Spleen (tissue), 11 donors: ENCODE data around the gene TREX2. TPM values are rescaled to one million over a fixed set of nuclear protein-coding genes. Genes with fewer than 3 reads are reported as not detected.

ENCODE experiments used
- DNase-seq: peaks from one replicate; pipeline ENCODE4 v3.0.0-alpha.2; 2020
- H3K27ac ChIP-seq, 8 donors: fragments of 200-600 bp; sonication (generic) in 7 of 8; 1 replicate in 4 of 8; 2 replicates in 4 of 8; pipeline versions ENCODE4 v1.5.0 to v1.8.0; 2016 to 2021; ENCODE audit warnings: inconsistent platforms in 4 of 8, mild to moderate bottlenecking in 4 of 8, moderate library complexity in 1 of 8
- H3K27me3 ChIP-seq, 7 donors: fragments of 200-600 bp; sonication (generic) in 6 of 7; replicated peaks in 1 of 7; 1 replicate in 4 of 7; 2 replicates in 3 of 7; pipeline versions ENCODE4 v1.5.0 to v1.8.0; 2016 to 2021; ENCODE audit warnings: inconsistent platforms in 3 of 7, mild to moderate bottlenecking in 1 of 7
- H3K36me3 ChIP-seq, 6 donors: fragments of 200-600 bp; sonication (generic) in 5 of 6; 1 replicate in 4 of 6; 2 replicates in 2 of 6; pipeline versions ENCODE4 v1.5.0 to v1.8.0; 2016 to 2021; ENCODE audit warnings: inconsistent platforms in 2 of 6
- H3K4me1 ChIP-seq, 6 donors: fragments of 200-600 bp; sonication (generic) in 5 of 6; 1 replicate in 3 of 6; 2 replicates in 3 of 6; pipeline versions ENCODE4 v1.5.0 to v1.8.0; 2016 to 2021; ENCODE audit warnings: inconsistent platforms in 3 of 6
- H3K4me3 ChIP-seq, 8 donors: fragments of 200-600 bp; sonication (generic) in 7 of 8; 1 replicate in 4 of 8; 2 replicates in 4 of 8; pipeline versions ENCODE4 v1.5.0 to v1.8.0; 2016 to 2021; ENCODE audit warnings: inconsistent platforms in 4 of 8, mild to moderate bottlenecking in 4 of 8, moderate library complexity in 2 of 8
- H3K9me3 ChIP-seq, 8 donors: fragments of 200-600 bp; sonication (generic) in 7 of 8; 1 replicate in 4 of 8; 2 replicates in 4 of 8; pipeline versions ENCODE4 v1.5.0 to v1.8.0; 2016 to 2021; ENCODE audit warnings: inconsistent platforms in 4 of 8
- POLR2A ChIP-seq, 3 donors: fragments of 450-650 bp; IDR thresholded peaks; one replicate each; pipeline ENCODE4 v1.5.1; 2017; ENCODE audit warnings: antibody characterized with exemption in 3 of 3, mild to moderate bottlenecking in 1 of 3
- POLR2AphosphoS5 ChIP-seq, 3 donors: sonication (generic); formaldehyde crosslinking; IDR thresholded peaks; one replicate each; pipeline ENCODE4 v1.5.1; 2017; ENCODE audit warnings: antibody characterized with exemption in 3 of 3
- WGBS, 5 donors: extraction: QIAGEN DNeasy Blood & Tissue Kit in 3 of 5; methylation state at CpG; one replicate each; pipeline versions ENCODE4 v1.1.5 to v1.1.7; 2013 to 2018; 5-methylcytosine and 5-hydroxymethylcytosine counted together
- intact Hi-C: fragments of 100-400 bp; cut with DNase I; formaldehyde crosslinking; loops from one replicate; pipeline ENCODE4 v1.15.0; 2023; ENCODE audit warnings: low total_unique reads
- polyA plus RNA-seq, 3 donors: library from polyadenylated mRNA; stranded (reverse); fragments of 200-250 nt; gene quantifications; one replicate each; pipeline ENCODE4 v1.2.1, GENCODE V29; 2013
- total RNA-seq, 7 donors: library from RNA; depleted of rRNA in 3 of 7; stranded (reverse); fragments of >200 nt in 3 of 7; fragmentation: NEBNext Ultra II Directional in 4 of 7; extraction: Animal tissue kit (Norgen Biotek cat#: 25700) in 4 of 7; gene quantifications; one replicate each; pipeline versions ENCODE4 v1.1.0 to v1.2.1, GENCODE V29; 2016 to 2021
- TF ChIP-seq, protein P1 (sequence below), 11 experiments: fragments of 200-600 bp in 7 of 11; fragments of 450-650 bp in 4 of 11; sonication (generic) in 4 of 11; IDR thresholded peaks in 8 of 11; conservative IDR thresholded peaks in 3 of 11; 1 replicate in 7 of 11; 2 replicates in 4 of 11; pipeline versions ENCODE4 v1.4.0 to v1.8.0; 2016 to 2021; ENCODE audit warnings: antibody characterized with exemption in 11 of 11, inconsistent platforms in 4 of 11, mild to moderate bottlenecking in 1 of 11
- donor health status: healthy with polysubstance abuse.
- donor health status: DM: no; HTN: no; CAD: no; lungs with moderate emphysema.
- donor health status: DM: no; HTN: no; CAD: no.
- donor health status: Bipolar disorder and iron deficiency.
- donor health status: healthy.
- donor health status: DM: no; HTN: no; CAD: no.
- donor health status: DM: yes; HTN: yes; CAD: no.

TREX2 gene
- total and polyA plus RNA-seq, 10 donors = 1.1 to 6.4 (median 2.2) TPM

DNA sequence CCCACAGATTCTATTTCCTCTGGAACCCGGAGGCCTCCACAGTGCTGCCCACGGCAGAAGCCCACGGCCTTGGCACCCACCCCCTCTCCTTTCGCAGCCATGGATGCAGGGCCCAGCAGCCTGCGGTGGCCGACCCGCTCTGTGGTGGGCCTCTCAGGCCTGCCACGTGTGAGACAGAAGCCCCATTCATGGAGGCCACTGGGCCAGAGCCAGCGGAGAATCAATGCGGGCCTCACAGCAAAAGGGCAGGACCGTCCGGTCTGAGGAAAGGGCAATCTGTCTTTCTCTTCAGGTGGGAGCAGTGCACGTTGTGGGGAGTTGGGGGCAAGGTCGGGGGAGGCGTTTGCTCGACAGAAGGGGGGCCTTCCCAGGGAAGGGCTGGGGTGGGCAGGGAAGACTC lies 32.9 kb upstream of the TREX2 start:
- WGBS, 5 donors = 75 to 96% (median 87%) methylated on average over 6 to 16 of the region's 16 CpGs

DNA sequence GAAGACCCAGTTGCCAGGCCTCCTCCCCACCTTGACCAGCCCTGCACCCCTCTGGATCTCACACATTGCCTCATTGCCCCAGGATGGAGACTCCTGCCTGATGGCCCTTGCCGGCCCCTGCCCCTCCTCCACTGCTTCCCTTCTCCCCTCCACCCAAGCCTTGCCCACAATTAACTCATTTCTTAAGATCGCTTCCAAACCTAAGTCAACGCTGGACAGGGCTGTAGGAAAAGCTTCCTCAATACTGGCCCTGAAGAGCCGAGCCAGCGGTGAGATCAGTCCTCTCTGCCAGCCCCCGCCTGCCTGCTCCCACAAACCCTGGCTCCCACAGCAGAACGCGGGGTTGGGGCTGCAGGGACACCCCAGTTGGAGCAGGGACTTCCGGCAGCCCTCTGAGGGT lies 32.0 kb upstream of the TREX2 start:
- intact Hi-C loops = no loop called here
- Histone ChIP-seq H3K27me3 (peaks cover 0 to 23% (median 0%) of the 10 kb centered on the region in 7 donors), H3K4me3 (no peak overlapping the region), H3K36me3 (no peaks in the 10 kb centered on the region), H3K27ac (peak overlapping the region in 1 of 8 donors; percentile 59), H3K9me3 (no peaks in the 10 kb centered on the region), H3K4me1 (peaks cover 0 to 15% (median 8%) of the 10 kb centered on the region in 6 donors)
- DNase-seq = no peak
- WGBS, 5 donors = 80 to 92% (median 85%) methylated on average over 4 to 9 of the region's 9 CpGs
- no peak for TF ChIP-seq POLR2A (IDR thresholded peaks at IDR 0.05)
- TF ChIP-seq, protein P1, sequence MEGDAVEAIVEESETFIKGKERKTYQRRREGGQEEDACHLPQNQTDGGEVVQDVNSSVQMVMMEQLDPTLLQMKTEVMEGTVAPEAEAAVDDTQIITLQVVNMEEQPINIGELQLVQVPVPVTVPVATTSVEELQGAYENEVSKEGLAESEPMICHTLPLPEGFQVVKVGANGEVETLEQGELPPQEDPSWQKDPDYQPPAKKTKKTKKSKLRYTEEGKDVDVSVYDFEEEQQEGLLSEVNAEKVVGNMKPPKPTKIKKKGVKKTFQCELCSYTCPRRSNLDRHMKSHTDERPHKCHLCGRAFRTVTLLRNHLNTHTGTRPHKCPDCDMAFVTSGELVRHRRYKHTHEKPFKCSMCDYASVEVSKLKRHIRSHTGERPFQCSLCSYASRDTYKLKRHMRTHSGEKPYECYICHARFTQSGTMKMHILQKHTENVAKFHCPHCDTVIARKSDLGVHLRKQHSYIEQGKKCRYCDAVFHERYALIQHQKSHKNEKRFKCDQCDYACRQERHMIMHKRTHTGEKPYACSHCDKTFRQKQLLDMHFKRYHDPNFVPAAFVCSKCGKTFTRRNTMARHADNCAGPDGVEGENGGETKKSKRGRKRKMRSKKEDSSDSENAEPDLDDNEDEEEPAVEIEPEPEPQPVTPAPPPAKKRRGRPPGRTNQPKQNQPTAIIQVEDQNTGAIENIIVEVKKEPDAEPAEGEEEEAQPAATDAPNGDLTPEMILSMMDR (IDR thresholded peaks at IDR 0.05 in 8 of 11, conservative IDR thresholded peaks at IDR 0.05 in 3 of 11) = no peak

More for the DNA sequence above, 32.9 kb upstream of the TREX2 start:
- Histone ChIP-seq H3K4me3 (no peak overlapping the region), H3K27ac (no peak overlapping the region), H3K9me3 (no peaks in the 10 kb centered on the region), H3K27me3 (peaks cover 0 to 23% (median 0%) of the 10 kb centered on the region in 7 donors), H3K36me3 (no peaks in the 10 kb centered on the region), H3K4me1 (peaks cover 0 to 15% (median 8%) of the 10 kb centered on the region in 6 donors)
- DNase-seq = no peak
- intact Hi-C loops = no loop called here
- TF ChIP-seq POLR2A (IDR thresholded peaks at IDR 0.05) = no peak
- TF ChIP-seq, protein P1 (IDR thresholded peaks at IDR 0.05 in 8 of 11, conservative IDR thresholded peaks at IDR 0.05 in 3 of 11) = no peak
- TF ChIP-seq POLR2AphosphoS5 (IDR thresholded peaks at IDR 0.05) = no peak

DNA sequence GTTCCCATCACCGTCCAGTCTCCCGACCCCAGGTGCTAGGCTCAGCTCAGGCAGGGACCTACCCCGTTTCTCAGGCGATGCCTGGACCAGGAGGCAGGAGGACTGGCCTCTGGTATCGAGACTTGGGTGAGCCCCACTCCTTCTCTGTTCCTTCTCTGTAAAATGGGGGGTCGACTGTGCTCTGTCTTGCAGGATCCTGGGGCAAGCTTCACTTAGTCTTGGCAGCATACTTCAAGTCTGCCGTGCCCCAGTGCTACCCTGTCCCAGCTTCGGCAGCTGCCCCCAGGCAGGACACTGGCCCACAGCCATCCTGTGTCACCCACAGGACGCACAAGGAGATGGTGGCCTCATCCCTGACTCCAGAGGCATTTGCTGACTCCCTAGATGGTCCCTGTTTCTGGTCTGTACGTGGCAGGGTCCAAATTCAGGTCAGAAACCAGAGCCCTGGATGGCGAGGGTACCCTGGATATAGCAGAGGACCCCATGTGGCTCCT lies 31.6 kb upstream of the TREX2 start:
- no peaks in the 10 kb centered on the region for H3K9me3 ChIP-seq
- WGBS, 5 donors = 66 to 86% (median 76%) methylated on average over 3 to 11 of the region's 11 CpGs
- intact Hi-C loops = no loop called here
- H3K36me3 ChIP-seq = no peaks in the 10 kb centered on the region
- peaks cover 0 to 15% (median 8%) of the 10 kb centered on the region in 6 donors for H3K4me1 ChIP-seq
- peaks cover 0 to 23% (median 0%) of the 10 kb centered on the region in 7 donors for H3K27me3 ChIP-seq
- DNase-seq = no peak
- peak overlapping the region in 4 of 8 donors; percentile 36 to 59 (median 51) for H3K27ac ChIP-seq
- TF ChIP-seq POLR2AphosphoS5 (IDR thresholded peaks at IDR 0.05) (no peak), POLR2A (IDR thresholded peaks at IDR 0.05) (no peak)
- TF ChIP-seq, protein P1 (IDR thresholded peaks at IDR 0.05 in 8 of 11, conservative IDR thresholded peaks at IDR 0.05 in 3 of 11) = no peak
- H3K4me3 ChIP-seq = no peak overlapping the region

DNA sequence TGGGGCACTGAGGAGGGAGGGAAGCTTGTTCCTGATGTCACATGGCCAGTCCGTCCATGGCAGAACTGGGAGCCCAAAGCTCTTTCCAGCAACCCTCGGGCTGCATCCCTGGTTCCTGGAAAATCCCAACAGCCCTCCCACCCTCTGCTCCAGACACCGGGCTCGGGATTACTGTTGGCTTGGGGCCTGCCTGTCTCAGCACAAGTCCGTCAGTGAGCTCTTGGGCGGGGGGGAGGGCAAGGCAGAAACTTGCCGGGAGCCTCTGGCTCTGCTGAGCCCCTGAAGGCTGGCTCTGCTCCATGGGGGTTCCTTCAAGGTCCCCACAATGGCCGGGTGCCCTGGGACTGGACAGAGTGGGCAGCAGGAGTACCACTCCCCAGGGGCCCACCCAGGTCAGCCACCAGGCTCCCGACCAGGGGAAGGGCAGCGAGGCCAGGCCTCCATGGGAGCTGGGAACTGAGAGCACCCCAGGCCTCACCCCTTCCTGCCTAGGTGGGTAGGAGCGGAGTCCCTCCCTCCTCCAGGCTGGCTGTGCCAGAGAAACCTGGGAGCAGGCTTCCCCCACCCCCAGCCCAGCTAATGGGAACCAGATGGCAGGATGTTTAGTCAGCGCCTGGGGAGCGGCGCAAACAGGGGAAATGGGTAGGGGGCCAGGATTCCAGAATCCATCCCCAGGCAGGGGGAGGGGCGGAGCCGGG lies 31.0 kb upstream of the TREX2 start:
- H3K27ac ChIP-seq = peak overlapping the region in 5 of 8 donors; percentile 15 to 59 (median 46)
- no peak for DNase-seq
- intact Hi-C loops = no loop called here

More for the DNA sequence above, 31.0 kb upstream of the TREX2 start:
- H3K27me3 ChIP-seq = peaks cover 0 to 23% (median 0%) of the 10 kb centered on the region in 7 donors
- H3K4me3 ChIP-seq = no peak overlapping the region
- no peaks in the 10 kb centered on the region for H3K36me3 ChIP-seq
- 71 to 88% (median 76%) methylated on average over 1 to 16 of the region's 16 CpGs for WGBS, 5 donors
- TF ChIP-seq POLR2A (IDR thresholded peaks at IDR 0.05) = no peak
- TF ChIP-seq, protein P1 (IDR thresholded peaks at IDR 0.05 in 8 of 11, conservative IDR thresholded peaks at IDR 0.05 in 3 of 11) = no peak
- TF ChIP-seq POLR2AphosphoS5 (IDR thresholded peaks at IDR 0.05) = peak in 1 of 3 donors; percentile 11
- H3K4me1 ChIP-seq = peaks cover 0 to 15% (median 8%) of the 10 kb centered on the region in 6 donors
- no peaks in the 10 kb centered on the region for H3K9me3 ChIP-seq
